CD4-positive, alpha-beta T cell (primary cell): Measurements from ENCODE around the gene OVAAL. TPM values are rescaled to one million over a fixed set of nuclear protein-coding genes. Genes with fewer than 3 reads are reported as not detected.

Experiments
- ATAC-seq: fragments of 200-7000 bp; cut with Tn5 transposase; one replicate; pipeline ENCODE4 v1.10.0; 2022; ENCODE audit warnings: mild to moderate bottlenecking; ENCODE audit not compliant: poor library complexity
- CTCF ChIA-PET: fragments of 350-600 bp; sonication (Branson Sonifier 250); formaldehyde crosslinking; loops from one replicate; lab custom pipeline; 2021; ENCODE audit warnings: antibody characterized with exemption, inconsistent platforms; lab: Charles Lee
- POLR2A ChIA-PET: fragments of 350-600 bp; sonication (Branson Sonifier 250); formaldehyde crosslinking; loops from one replicate; lab custom pipeline; 2021; ENCODE audit warnings: antibody characterized with exemption, inconsistent platforms; lab: Charles Lee
- DNase-seq, 14 experiments: peaks; one replicate each; pipeline ENCODE4 v3.0.0-alpha.2; 2013 to 2020; ENCODE audit warnings: mixed read lengths in 2 of 14
- H3K27ac ChIP-seq, 2 donors: one replicate each; pipeline versions ENCODE4 v1.5.1 to v1.7.0; 2013; ENCODE audit warnings: low read length in 2 of 2, low read depth in 1 of 2, mild to moderate bottlenecking in 1 of 2
- H3K27me3 ChIP-seq, 2 experiments: 1 replicate in 1 of 2; 2 replicates in 1 of 2; pipeline versions ENCODE4 v1.6.1 to v1.7.0; 2013; ENCODE audit warnings: low read length in 2 of 2, control low read depth in 1 of 2, mild to moderate bottlenecking in 1 of 2, moderate library complexity in 1 of 2; ENCODE audit not compliant: insufficient read depth in 2 of 2, control insufficient read depth in 1 of 2
- H3K36me3 ChIP-seq: one replicate; pipeline ENCODE4 v1.6.1; 2013; ENCODE audit warnings: low read length, control low read depth; ENCODE audit not compliant: insufficient read depth
- H3K4me1 ChIP-seq: one replicate; pipeline ENCODE4 v1.6.1; 2013; ENCODE audit warnings: low read length, control low read depth; ENCODE audit not compliant: insufficient read depth
- H3K4me3 ChIP-seq: one replicate; pipeline ENCODE4 v1.5.1; 2013; ENCODE audit warnings: mild to moderate bottlenecking, low read length, moderate library complexity
- H3K9me3 ChIP-seq, 2 experiments: 1 replicate in 1 of 2; 2 replicates in 1 of 2; pipeline versions ENCODE4 v1.6.1 to v1.7.0; 2013; ENCODE audit warnings: low read length in 2 of 2, mild to moderate bottlenecking in 2 of 2, control low read depth in 1 of 2, moderate library complexity in 1 of 2; ENCODE audit not compliant: control insufficient read depth in 1 of 2, insufficient read depth in 1 of 2
- H3K27ac Mint-ChIP-seq: one replicate; pipeline ENCODE4 v1.8.0; 2020; ENCODE audit warnings: mixed read lengths
- H3K27me3 Mint-ChIP-seq: one replicate; pipeline ENCODE4 v1.8.0; 2021; ENCODE audit warnings: mixed read lengths
- H3K36me3 Mint-ChIP-seq: one replicate; pipeline ENCODE4 v1.8.0; 2021; ENCODE audit warnings: low read depth, mixed read lengths
- H3K4me1 Mint-ChIP-seq: one replicate; pipeline ENCODE4 v1.8.0; 2021; ENCODE audit warnings: low read depth, mixed read lengths
- H3K4me3 Mint-ChIP-seq: one replicate; pipeline ENCODE4 v1.8.0; 2020; ENCODE audit warnings: mild to moderate bottlenecking, mixed read lengths
- H3K9me3 Mint-ChIP-seq: one replicate; pipeline ENCODE4 v1.8.0; 2020; ENCODE audit warnings: mixed read lengths
- CTCF ChIP-seq: fragments of 200-600 bp; IDR thresholded peaks from one replicate; pipeline ENCODE4 v1.8.0; 2022; ENCODE audit warnings: antibody characterized with exemption, mild to moderate bottlenecking
- intact Hi-C, 2 experiments: fragments of 100-400 bp; cut with DNase I in 1 of 2; cut with micrococcal nuclease in 1 of 2; formaldehyde crosslinking; loops; one replicate each; pipeline versions ENCODE4 v1.15.1 to v1.9.0; 2023 to 2025; cut with DNase I, micrococcal nuclease
- total RNA-seq, 174 experiments: library from RNA in 2 of 174; stranded (reverse) in 2 of 174; gene quantifications; one replicate each; pipeline ENCODE4 v1.2.3 and lab custom pipeline; 2021 to 2026

Gene OVAAL
- total RNA-seq, 2 experiments from 2014 or later = not detected

GRCh38 chr1:180528868-180529470 is 29.8 kb upstream of the OVAAL start:
- Histone ChIP-seq H3K27ac (no peak overlapping the region), H3K4me3 (no peak overlapping the region), H3K4me1 (no peaks in the 10 kb centered on the region), H3K36me3 (no peaks in the 10 kb centered on the region), H3K9me3 (no peaks in the 10 kb centered on the region), H3K27me3 (no peaks in the 10 kb centered on the region)
- no peak for ATAC-seq
- Mint-ChIP-seq H3K27me3 (no peaks in the 10 kb centered on the region), H3K36me3 (no peaks in the 10 kb centered on the region), H3K9me3 (no peaks in the 10 kb centered on the region), H3K4me3 (no peak overlapping the region), H3K4me1 (no peaks in the 10 kb centered on the region), H3K27ac (no peak overlapping the region)
- CTCF ChIA-PET = no interaction called here
- DNase-seq = no peak
- POLR2A ChIA-PET = interaction anchor here (0.6 kb wide), 1 partner anchor 256 kb away, joined by 3 read pairs; no protein-coding TSS in a partner anchor
- no peak for TF ChIP-seq CTCF
- intact Hi-C loops = no loop called here

GRCh38 chr1:180530501-180530900 is 28.3 kb upstream of the OVAAL start:
- Mint-ChIP-seq H3K9me3 (no peaks in the 10 kb centered on the region), H3K36me3 (no peaks in the 10 kb centered on the region), H3K4me3 (no peak overlapping the region), H3K4me1 (no peaks in the 10 kb centered on the region), H3K27ac (no peak overlapping the region), H3K27me3 (no peaks in the 10 kb centered on the region)
- ChIA-PET CTCF (interaction anchor here (1.1 to 1.6 kb wide), 2 partner anchors 15 to 331 kb away, joined by 3 to 4 read pairs; no protein-coding TSS in a partner anchor), POLR2A (no interaction called here)
- Histone ChIP-seq H3K36me3 (no peaks in the 10 kb centered on the region), H3K4me3 (no peak overlapping the region), H3K27me3 (no peaks in the 10 kb centered on the region), H3K9me3 (no peaks in the 10 kb centered on the region), H3K27ac (no peak overlapping the region), H3K4me1 (no peaks in the 10 kb centered on the region)
- intact Hi-C loops = loop anchor here (5.0 kb wide), 2 partner anchors 332 to 637 kb away; no protein-coding TSS in a partner anchor
- ATAC-seq = no peak
- no peak for DNase-seq
- TF ChIP-seq CTCF = no peak

GRCh38 chr1:180532854-180533253 is 25.9 kb upstream of the OVAAL start:
- no peak for TF ChIP-seq CTCF
- no peak overlapping the region for H3K27ac ChIP-seq
- H3K4me3 Mint-ChIP-seq = no peak overlapping the region
- POLR2A ChIA-PET = no interaction called here
- H3K36me3 Mint-ChIP-seq = no peaks in the 10 kb centered on the region
- H3K27ac Mint-ChIP-seq = no peak overlapping the region
- H3K9me3 Mint-ChIP-seq = no peaks in the 10 kb centered on the region
- no peaks in the 10 kb centered on the region for H3K27me3 Mint-ChIP-seq
- H3K4me1 ChIP-seq = no peaks in the 10 kb centered on the region
- intact Hi-C loops = loop anchor here (1.0 to 5.0 kb wide), 3 partner anchors 328 to 634 kb away; no protein-coding TSS in a partner anchor
- H3K4me3 ChIP-seq = no peak overlapping the region
- no peaks in the 10 kb centered on the region for H3K27me3 ChIP-seq
- H3K36me3 ChIP-seq = no peaks in the 10 kb centered on the region
- no peaks in the 10 kb centered on the region for H3K4me1 Mint-ChIP-seq
- no peak for ATAC-seq
- no peak for DNase-seq
- CTCF ChIA-PET = no interaction called here
- H3K9me3 ChIP-seq = no peaks in the 10 kb centered on the region
